ENCODE results near the gene FHIT.

FHIT gene

GRCh38 chr3:60417576-60417975, 833.7 kb downstream of the FHIT start:
- no peak for DNase-seq (ENCODE audit: low read depth, low spot score)

- DNase-seq (ENCODE audit: low read depth, low spot score): no peak
Measured at GRCh38 chr3:60414011-60414410, 837.2 kb downstream of the FHIT start.

GRCh38 chr3:60413551-60413950, 837.7 kb downstream of the FHIT start:
- no peak for DNase-seq (ENCODE audit: low read depth, low spot score)

GRCh38 chr3:60403866-60404265, 847.4 kb downstream of the FHIT start:
- no peak for DNase-seq (ENCODE audit: low read depth, low spot score)

GRCh38 chr3:60402931-60403330, 848.3 kb downstream of the FHIT start:
- no peak for DNase-seq (ENCODE audit: low read depth, low spot score)

- no peak for DNase-seq (ENCODE audit: low read depth, low spot score)
Measured at GRCh38 chr3:60399861-60400845, 851.1 kb downstream of the FHIT start.

GRCh38 chr3:60399292-60399691, 852.0 kb downstream of the FHIT start:
- no peak for DNase-seq (ENCODE audit: low read depth, low spot score)

GRCh38 chr3:60395173-60395762, 856.0 kb downstream of the FHIT start:
- no peak for DNase-seq (ENCODE audit: low read depth, low spot score)

GRCh38 chr3:60393946-60394345, 857.3 kb downstream of the FHIT start:
- no peak for DNase-seq (ENCODE audit: low read depth, low spot score)

GRCh38 chr3:60392501-60392900, 858.8 kb downstream of the FHIT start:
- no peak for DNase-seq (ENCODE audit: low read depth, low spot score)

- DNase-seq (ENCODE audit: low read depth, low spot score): no peak
Measured at GRCh38 chr3:60391292-60391691, 860.0 kb downstream of the FHIT start.

GRCh38 chr3:60388731-60389130, 862.5 kb downstream of the FHIT start:
- no peak for DNase-seq (ENCODE audit: low read depth, low spot score)

- no peak for DNase-seq (ENCODE audit: low read depth, low spot score)
Measured at GRCh38 chr3:60386306-60386705, 864.9 kb downstream of the FHIT start.

- no peak for DNase-seq (ENCODE audit: low read depth, low spot score)
Measured at GRCh38 chr3:60384341-60384740, 866.9 kb downstream of the FHIT start.

- DNase-seq (ENCODE audit: low read depth, low spot score): no peak
Measured at GRCh38 chr3:60383345-60383744, 867.9 kb downstream of the FHIT start.

GRCh38 chr3:60366486-60366885, 884.8 kb downstream of the FHIT start:
- DNase-seq (ENCODE audit: low read depth, low spot score): no peak

GRCh38 chr3:60365360-60365759, 885.9 kb downstream of the FHIT start:
- no peak for DNase-seq (ENCODE audit: low read depth, low spot score)

- no peak for DNase-seq (ENCODE audit: low read depth, low spot score)
Measured at GRCh38 chr3:60364475-60364874, 886.8 kb downstream of the FHIT start.

GRCh38 chr3:60363817-60364216, 887.4 kb downstream of the FHIT start:
- DNase-seq (ENCODE audit: low read depth, low spot score): no peak

- DNase-seq (ENCODE audit: low read depth, low spot score): no peak
Measured at GRCh38 chr3:60355825-60356224, 895.4 kb downstream of the FHIT start.

- no peak for DNase-seq (ENCODE audit: low read depth, low spot score)
Measured at GRCh38 chr3:60351481-60351880, 899.8 kb downstream of the FHIT start.

- no peak for DNase-seq (ENCODE audit: low read depth, low spot score)
Measured at GRCh38 chr3:60344340-60344739, 906.9 kb downstream of the FHIT start.

- DNase-seq (ENCODE audit: low read depth, low spot score): no peak
Measured at GRCh38 chr3:60343831-60344230, 907.4 kb downstream of the FHIT start.

Data from activated CD4-positive, CD25-positive, alpha-beta regulatory T cell treated with anti-CD3 and anti-CD28 coated beads, Interleukin-2, amount 50 U/mL, for 16 hours (primary cell).